Uterus (tissue), 4 donors: Measurements from ENCODE around the gene PTPN12. TPM values are rescaled to one million over a fixed set of nuclear protein-coding genes. Genes with fewer than 3 reads are reported as not detected.

Experiments
- DNase-seq, 2 donors: peaks; one replicate each; pipeline ENCODE4 v3.0.0-alpha.2; 2019 to 2020
- H3K27ac ChIP-seq, 2 donors: fragments of 200-600 bp; sonication (generic); 1 replicate in 1 of 2; 2 replicates in 1 of 2; pipeline ENCODE4 v1.5.1; 2016 to 2018
- H3K27me3 ChIP-seq, 2 donors: fragments of 200-600 bp; sonication (generic); one replicate each; pipeline ENCODE4 v1.5.1; 2018 to 2019; ENCODE audit warnings: control low read depth in 1 of 2
- H3K36me3 ChIP-seq, 2 donors: fragments of 200-600 bp; sonication (generic); one replicate each; pipeline ENCODE4 v1.5.1; 2019; ENCODE audit warnings: control low read depth in 1 of 2
- H3K4me1 ChIP-seq, 2 donors: fragments of 200-600 bp; sonication (generic); one replicate each; pipeline ENCODE4 v1.5.1; 2018 to 2019; ENCODE audit warnings: control low read depth in 1 of 2
- H3K4me3 ChIP-seq, 2 donors: fragments of 200-600 bp; sonication (generic); 1 replicate in 1 of 2; 2 replicates in 1 of 2; pipeline ENCODE4 v1.5.1; 2018 to 2019; ENCODE audit warnings: mild to moderate bottlenecking in 1 of 2
- H3K9me3 ChIP-seq, 2 donors: fragments of 200-600 bp; sonication (generic); one replicate each; pipeline ENCODE4 v1.5.1; 2019; ENCODE audit warnings: control low read depth in 1 of 2
- CTCF ChIP-seq, 4 experiments: fragments of 200-600 bp in 2 of 4; fragments of 450-650 bp in 2 of 4; sonication (generic) in 2 of 4; IDR thresholded peaks; one replicate each; pipeline ENCODE4 v1.5.1; 2016 to 2019; ENCODE audit warnings: antibody characterized with exemption in 4 of 4, mild to moderate bottlenecking in 2 of 4, moderate library complexity in 1 of 4
- POLR2A ChIP-seq, 2 donors: fragments of 450-650 bp; IDR thresholded peaks; one replicate each; pipeline ENCODE4 v1.6.1; 2016; ENCODE audit warnings: antibody characterized with exemption in 2 of 2, mild to moderate bottlenecking in 1 of 2, moderate library complexity in 1 of 2
- intact Hi-C: fragments of 100-400 bp; cut with DNase I; formaldehyde crosslinking; loops from one replicate; pipeline ENCODE4 v1.15.1; 2023; ENCODE audit warnings: low total_unique reads
- total RNA-seq, 4 donors: library from RNA; depleted of rRNA in 3 of 4; stranded (reverse); fragments of >200 nt in 3 of 4; gene quantifications; one replicate each; pipeline versions ENCODE4 v1.1.0 to v1.2.4, GENCODE V29; 2014 to 2023
- donor health status: DM: yes; HTN: yes; CAD: no.

PTPN12 gene
- total RNA-seq, 4 donors from 2014 or later, result 52.0 to 123 (median 96.5) TPM

- no peak for DNase-seq
- no peaks in the 10 kb centered on the region for H3K4me1 ChIP-seq
- intact Hi-C loops, result no loop called here
Observed at GRCh38 chr7:77566421-77566820, 29.3 kb downstream of the PTPN12 start.

GRCh38 chr7:77569514-77570232 is 32.6 kb downstream of the PTPN12 start:
- TF ChIP-seq POLR2A (IDR thresholded peaks at IDR 0.05) (no peak), CTCF (IDR thresholded peaks at IDR 0.05) (no peak)
- Histone ChIP-seq H3K4me1 (no peaks in the 10 kb centered on the region), H3K9me3 (no peaks in the 10 kb centered on the region), H3K27me3 (no peaks in the 10 kb centered on the region), H3K27ac (no peak overlapping the region), H3K4me3 (no peak overlapping the region), H3K36me3 (no peaks in the 10 kb centered on the region)
- intact Hi-C loops, result no loop called here
- no peak for DNase-seq

More at GRCh38 chr7:77566421-77566820, 29.3 kb downstream of the PTPN12 start:
- TF ChIP-seq POLR2A (IDR thresholded peaks at IDR 0.05) (no peak), CTCF (IDR thresholded peaks at IDR 0.05) (no peak)
- Histone ChIP-seq H3K36me3 (no peaks in the 10 kb centered on the region), H3K4me3 (no peak overlapping the region), H3K27ac (no peak overlapping the region), H3K27me3 (no peaks in the 10 kb centered on the region), H3K9me3 (no peaks in the 10 kb centered on the region)

- Histone ChIP-seq H3K27me3 (no peaks in the 10 kb centered on the region), H3K4me3 (no peak overlapping the region), H3K4me1 (no peaks in the 10 kb centered on the region), H3K27ac (no peak overlapping the region), H3K9me3 (no peaks in the 10 kb centered on the region), H3K36me3 (no peaks in the 10 kb centered on the region)
- intact Hi-C loops, result no loop called here
- DNase-seq, result no peak
- TF ChIP-seq POLR2A (IDR thresholded peaks at IDR 0.05) (no peak), CTCF (IDR thresholded peaks at IDR 0.05) (no peak)
Observed at GRCh38 chr7:77570330-77571011, 33.4 kb downstream of the PTPN12 start.

- TF ChIP-seq CTCF (IDR thresholded peaks at IDR 0.05) (no peak), POLR2A (IDR thresholded peaks at IDR 0.05) (no peak)
- H3K27me3 ChIP-seq, result no peaks in the 10 kb centered on the region
- no peaks in the 10 kb centered on the region for H3K4me1 ChIP-seq
- no peaks in the 10 kb centered on the region for H3K36me3 ChIP-seq
- no peak overlapping the region for H3K4me3 ChIP-seq
- intact Hi-C loops, result no loop called here
- H3K9me3 ChIP-seq, result no peaks in the 10 kb centered on the region
- DNase-seq, result no peak
- no peak overlapping the region for H3K27ac ChIP-seq
Observed at GRCh38 chr7:77571801-77572200, 34.7 kb downstream of the PTPN12 start.

GRCh38 chr7:77575187-77575586 is 38.1 kb downstream of the PTPN12 start:
- TF ChIP-seq POLR2A (IDR thresholded peaks at IDR 0.05), result no peak
- no peak for TF ChIP-seq CTCF (IDR thresholded peaks at IDR 0.05)
- Histone ChIP-seq H3K9me3 (no peaks in the 10 kb centered on the region), H3K27ac (no peak overlapping the region), H3K36me3 (no peaks in the 10 kb centered on the region), H3K27me3 (no peaks in the 10 kb centered on the region), H3K4me3 (no peak overlapping the region), H3K4me1 (no peaks in the 10 kb centered on the region)
- intact Hi-C loops, result no loop called here
- DNase-seq, result no peak
